ENCODE results near the gene GLCCI1.
A peak's percentile ranks its signal among the peaks of the same experiment; 100 is the strongest.

The GLCCI1 gene

GRCh38 chr7:7969306-7970236, 975 bp downstream of the GLCCI1 start:
- Histone ChIP-seq H3K9me3 (no peaks in the 10 kb centered on the region), H3K4me3 (peak overlapping the region; percentile 65), H3K36me3 (replicated peaks) (no peaks in the 10 kb centered on the region), H3K4me1 (peaks cover 21% of the 10 kb centered on the region), H3K27me3 (ENCODE audit: low read depth) (no peaks in the 10 kb centered on the region)
- DNase-seq (ENCODE audit: low spot score in 2 of 2), result peak; percentile 58 to 63
- in situ Hi-C loops (cut with MboI; ENCODE audit: low sequenced_read_pairs), result no loop called here

GRCh38 chr7:7970237-7970530, 1.6 kb downstream of the GLCCI1 start:
- peak; percentile 37 to 59 for DNase-seq (ENCODE audit: low spot score in 2 of 2)
- Histone ChIP-seq H3K9me3 (no peaks in the 10 kb centered on the region), H3K4me1 (peaks cover 21% of the 10 kb centered on the region), H3K36me3 (replicated peaks) (no peaks in the 10 kb centered on the region), H3K4me3 (peak overlapping the region; percentile 50), H3K27me3 (ENCODE audit: low read depth) (no peaks in the 10 kb centered on the region)
- in situ Hi-C loops (cut with MboI; ENCODE audit: low sequenced_read_pairs), result no loop called here

- H3K4me3 ChIP-seq, result peak overlapping the region; percentile 50
- H3K27me3 ChIP-seq (ENCODE audit: low read depth), result no peaks in the 10 kb centered on the region
- peaks cover 21% of the 10 kb centered on the region for H3K4me1 ChIP-seq
- peak; percentile 42 to 47 for DNase-seq (ENCODE audit: low spot score in 2 of 2)
- no peaks in the 10 kb centered on the region for H3K9me3 ChIP-seq
- in situ Hi-C loops (cut with MboI; ENCODE audit: low sequenced_read_pairs), result no loop called here
- H3K36me3 ChIP-seq (replicated peaks), result no peaks in the 10 kb centered on the region
Observed at GRCh38 chr7:7970531-7971307, 2.1 kb downstream of the GLCCI1 start.

GRCh38 chr7:7971308-7972040, 2.9 kb downstream of the GLCCI1 start:
- in situ Hi-C loops (cut with MboI; ENCODE audit: low sequenced_read_pairs), result no loop called here
- peak overlapping the region; percentile 50 for H3K4me3 ChIP-seq
- no peak for DNase-seq (ENCODE audit: low spot score in 2 of 2)
- no peaks in the 10 kb centered on the region for H3K9me3 ChIP-seq
- no peaks in the 10 kb centered on the region for H3K36me3 ChIP-seq (replicated peaks)
- H3K27me3 ChIP-seq (ENCODE audit: low read depth), result no peaks in the 10 kb centered on the region
- peaks cover 21% of the 10 kb centered on the region for H3K4me1 ChIP-seq

- Histone ChIP-seq H3K9me3 (no peaks in the 10 kb centered on the region), H3K4me1 (peaks cover 21% of the 10 kb centered on the region), H3K36me3 (replicated peaks) (no peaks in the 10 kb centered on the region), H3K27me3 (ENCODE audit: low read depth) (no peaks in the 10 kb centered on the region), H3K4me3 (peak overlapping the region; percentile 50)
- DNase-seq (ENCODE audit: low spot score in 2 of 2), result peak; percentile 22 to 32
- in situ Hi-C loops (cut with MboI; ENCODE audit: low sequenced_read_pairs), result no loop called here
Observed at GRCh38 chr7:7972128-7972527, 3.5 kb downstream of the GLCCI1 start.

GRCh38 chr7:7972922-7973594, 4.5 kb downstream of the GLCCI1 start:
- DNase-seq (ENCODE audit: low spot score in 2 of 2), result no peak
- H3K36me3 ChIP-seq (replicated peaks), result no peaks in the 10 kb centered on the region
- peaks cover 17% of the 10 kb centered on the region for H3K4me1 ChIP-seq
- H3K27me3 ChIP-seq (ENCODE audit: low read depth), result no peaks in the 10 kb centered on the region
- no peak overlapping the region for H3K4me3 ChIP-seq
- in situ Hi-C loops (cut with MboI; ENCODE audit: low sequenced_read_pairs), result no loop called here
- no peaks in the 10 kb centered on the region for H3K9me3 ChIP-seq

GRCh38 chr7:7976677-7977076, 8.1 kb downstream of the GLCCI1 start:
- Histone ChIP-seq H3K4me1 (peaks cover 16% of the 10 kb centered on the region), H3K9me3 (no peaks in the 10 kb centered on the region), H3K36me3 (replicated peaks) (no peaks in the 10 kb centered on the region), H3K27me3 (ENCODE audit: low read depth) (no peaks in the 10 kb centered on the region), H3K4me3 (no peak overlapping the region)
- in situ Hi-C loops (cut with MboI; ENCODE audit: low sequenced_read_pairs), result no loop called here
- no peak for DNase-seq (ENCODE audit: low spot score in 2 of 2)

- Histone ChIP-seq H3K27me3 (ENCODE audit: low read depth) (no peaks in the 10 kb centered on the region), H3K36me3 (replicated peaks) (no peaks in the 10 kb centered on the region), H3K4me3 (no peak overlapping the region), H3K9me3 (no peaks in the 10 kb centered on the region), H3K4me1 (peaks cover 9% of the 10 kb centered on the region)
- no peak for DNase-seq (ENCODE audit: low spot score in 2 of 2)
- in situ Hi-C loops (cut with MboI; ENCODE audit: low sequenced_read_pairs), result no loop called here
Observed at GRCh38 chr7:7977774-7978173, 9.2 kb downstream of the GLCCI1 start.

GRCh38 chr7:7978860-7979259, 10.3 kb downstream of the GLCCI1 start:
- in situ Hi-C loops (cut with MboI; ENCODE audit: low sequenced_read_pairs), result no loop called here
- H3K4me3 ChIP-seq, result no peak overlapping the region
- H3K9me3 ChIP-seq, result no peaks in the 10 kb centered on the region
- no peak for DNase-seq (ENCODE audit: low spot score in 2 of 2)
- H3K4me1 ChIP-seq, result peaks cover 6% of the 10 kb centered on the region; the same call in 1 of the 2 replicates
- H3K27me3 ChIP-seq (ENCODE audit: low read depth), result no peaks in the 10 kb centered on the region
- H3K36me3 ChIP-seq (replicated peaks), result no peaks in the 10 kb centered on the region

- Histone ChIP-seq H3K9me3 (no peaks in the 10 kb centered on the region), H3K4me3 (no peak overlapping the region), H3K36me3 (replicated peaks) (no peaks in the 10 kb centered on the region), H3K4me1 (no peaks in the 10 kb centered on the region), H3K27me3 (ENCODE audit: low read depth) (no peaks in the 10 kb centered on the region)
- in situ Hi-C loops (cut with MboI; ENCODE audit: low sequenced_read_pairs), result no loop called here
- DNase-seq (ENCODE audit: low spot score in 2 of 2), result no peak
Observed at GRCh38 chr7:7979558-7979957, 11.0 kb downstream of the GLCCI1 start.

- no peak overlapping the region for H3K4me3 ChIP-seq
- no peaks in the 10 kb centered on the region for H3K36me3 ChIP-seq (replicated peaks)
- in situ Hi-C loops (cut with MboI; ENCODE audit: low sequenced_read_pairs), result no loop called here
- H3K9me3 ChIP-seq, result no peaks in the 10 kb centered on the region
- H3K27me3 ChIP-seq (ENCODE audit: low read depth), result no peaks in the 10 kb centered on the region
- no peaks in the 10 kb centered on the region for H3K4me1 ChIP-seq
- no peak for DNase-seq (ENCODE audit: low spot score in 2 of 2)
Observed at GRCh38 chr7:7980134-7980533, 11.5 kb downstream of the GLCCI1 start.

- in situ Hi-C loops (cut with MboI; ENCODE audit: low sequenced_read_pairs), result no loop called here
- H3K9me3 ChIP-seq, result no peaks in the 10 kb centered on the region
- H3K27me3 ChIP-seq (ENCODE audit: low read depth), result no peaks in the 10 kb centered on the region
- H3K36me3 ChIP-seq (replicated peaks), result no peaks in the 10 kb centered on the region
- H3K4me3 ChIP-seq, result no peak overlapping the region
- H3K4me1 ChIP-seq, result no peaks in the 10 kb centered on the region
- DNase-seq (ENCODE audit: low spot score in 2 of 2), result no peak
Observed at GRCh38 chr7:7982904-7983303, 14.3 kb downstream of the GLCCI1 start.

- H3K27me3 ChIP-seq (ENCODE audit: low read depth), result no peaks in the 10 kb centered on the region
- no peaks in the 10 kb centered on the region for H3K9me3 ChIP-seq
- in situ Hi-C loops (cut with MboI; ENCODE audit: low sequenced_read_pairs), result no loop called here
- no peak overlapping the region for H3K4me3 ChIP-seq
- no peaks in the 10 kb centered on the region for H3K4me1 ChIP-seq
- no peak for DNase-seq (ENCODE audit: low spot score in 2 of 2)
- no peaks in the 10 kb centered on the region for H3K36me3 ChIP-seq (replicated peaks)
Observed at GRCh38 chr7:7984424-7984823, 15.8 kb downstream of the GLCCI1 start.

Data from HAP-1 (cell line).